Adipocyte (in vitro differentiated cells): ENCODE data around the gene KLHL35.
"Not testable (repeated sequence)": the region's sequence is repeated elsewhere in the genome, so short reads cannot be mapped to it uniquely, and the experiment has no call there.

Experiments used
- DNase-seq: peaks from one replicate; pipeline ENCODE4 v3.0.0-alpha.2; 2015; ENCODE audit warnings: low read depth
- H3K27me3 ChIP-seq: replicated peaks from 2 replicates; pipeline ENCODE4 v1.7.0; 2013; ENCODE audit warnings: mild to moderate bottlenecking, low read length, moderate library complexity; ENCODE audit not compliant: control insufficient read depth, insufficient read depth
- H3K36me3 ChIP-seq: 2 replicates; pipeline ENCODE4 v1.7.0; 2013; ENCODE audit warnings: low read length, mild to moderate bottlenecking, moderate library complexity; ENCODE audit not compliant: control insufficient read depth, insufficient read depth, severe bottlenecking
- H3K4me1 ChIP-seq: 2 replicates; pipeline ENCODE4 v1.7.0; 2013; ENCODE audit warnings: mild to moderate bottlenecking, low read length, moderate library complexity; ENCODE audit not compliant: control insufficient read depth, insufficient read depth
- H3K4me3 ChIP-seq: 2 replicates; pipeline ENCODE4 v1.7.0; 2013; ENCODE audit warnings: mild to moderate bottlenecking, low read length, moderate library complexity
- H3K9ac ChIP-seq: 2 replicates; pipeline ENCODE4 v1.7.0; 2013; ENCODE audit warnings: mild to moderate bottlenecking, low read length, moderate library complexity
- H3K9me3 ChIP-seq: 2 replicates; pipeline ENCODE4 v1.7.0; 2013; ENCODE audit warnings: mild to moderate bottlenecking, low read length, moderate library complexity; ENCODE audit not compliant: control insufficient read depth

KLHL35 gene

DNA sequence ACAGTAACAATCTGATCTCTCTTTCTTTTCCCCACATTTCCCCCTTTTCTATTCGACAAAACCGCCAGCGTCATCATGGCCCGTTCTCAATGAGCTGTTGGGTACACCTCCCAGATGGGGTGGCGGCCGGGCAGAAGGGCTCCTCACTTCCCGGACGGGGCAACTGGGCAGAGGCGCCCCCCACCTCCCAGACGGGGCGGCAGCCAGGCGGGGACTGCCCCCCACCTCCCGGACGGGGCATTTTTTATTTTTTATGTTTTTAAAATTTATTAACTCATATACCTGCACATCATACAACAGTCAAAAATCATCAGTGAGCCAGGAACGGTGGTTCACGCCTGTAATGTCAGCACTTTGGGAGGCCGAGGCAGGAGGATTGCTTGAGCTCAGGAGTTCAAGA, 54.2 kb downstream of the KLHL35 start:
- not testable (repeated sequence) for H3K4me1 ChIP-seq, H3K9me3 ChIP-seq, H3K36me3 ChIP-seq, H3K4me3 ChIP-seq, H3K9ac ChIP-seq, H3K27me3 ChIP-seq, DNase-seq

DNA sequence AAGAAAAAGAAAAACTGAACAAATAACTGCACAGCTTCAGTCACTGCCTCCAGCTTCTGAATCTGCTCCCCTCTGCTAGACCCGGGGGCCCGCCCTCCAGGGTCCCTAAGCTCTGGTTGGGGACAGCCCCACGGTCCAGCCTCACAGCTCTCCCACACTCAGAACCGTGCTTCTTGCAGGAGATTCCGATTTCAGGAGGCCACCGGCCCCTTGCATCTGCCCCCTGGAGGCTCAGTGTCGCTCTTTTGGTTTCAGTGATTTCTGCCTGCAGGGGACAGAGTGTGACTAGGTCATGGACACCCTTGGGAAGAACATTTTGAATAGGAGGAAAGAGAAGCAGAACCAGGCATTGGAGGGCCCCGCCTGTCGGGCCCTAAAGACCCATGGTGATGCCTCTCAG, 56.8 kb downstream of the KLHL35 start:
- Histone ChIP-seq H3K9me3 (no peaks in the 10 kb centered on the region), H3K4me1 (peaks cover 7% of the 10 kb centered on the region), H3K36me3 (no peaks in the 10 kb centered on the region), H3K4me3 (no peak overlapping the region), H3K27me3 (no peaks in the 10 kb centered on the region), H3K9ac (no peak overlapping the region)
- DNase-seq: no peak

DNA sequence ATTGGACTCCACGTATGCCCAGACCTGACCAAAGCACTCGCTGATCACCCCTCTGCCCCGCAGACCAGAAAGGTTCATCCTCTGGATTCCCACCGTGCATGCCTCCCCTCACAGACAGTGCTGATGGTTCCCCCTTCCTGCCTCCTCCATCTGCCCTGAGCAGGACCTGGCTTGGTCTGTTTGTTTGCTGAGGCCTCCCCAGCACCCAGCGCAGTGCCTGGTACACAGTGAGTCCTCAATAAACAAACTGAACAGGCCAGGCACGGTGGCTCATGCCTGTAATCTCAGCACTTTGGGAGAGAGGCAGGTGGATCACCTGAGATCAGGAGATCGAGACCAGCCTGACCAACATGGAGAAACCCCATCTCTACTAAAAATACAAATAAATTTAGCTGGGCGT, 57.4 kb downstream of the KLHL35 start:
- Histone ChIP-seq H3K4me3 (no peak overlapping the region), H3K36me3 (no peaks in the 10 kb centered on the region), H3K27me3 (no peaks in the 10 kb centered on the region), H3K4me1 (peaks cover 7% of the 10 kb centered on the region), H3K9ac (no peak overlapping the region), H3K9me3 (no peaks in the 10 kb centered on the region)
- DNase-seq: no peak

GRCh38 chr11:75374646-75375045, 58.4 kb downstream of the KLHL35 start:
- Histone ChIP-seq H3K27me3 (no peaks in the 10 kb centered on the region), H3K9me3 (peaks cover 2% of the 10 kb centered on the region), H3K36me3 (no peaks in the 10 kb centered on the region), H3K4me1 (peaks cover 7% of the 10 kb centered on the region), H3K9ac (no peak overlapping the region), H3K4me3 (no peak overlapping the region)
- DNase-seq: no peak

- Histone ChIP-seq H3K4me3 (no peak overlapping the region), H3K9ac (no peak overlapping the region), H3K4me1 (peaks cover 7% of the 10 kb centered on the region), H3K9me3 (peaks cover 10% of the 10 kb centered on the region), H3K27me3 (no peaks in the 10 kb centered on the region), H3K36me3 (no peaks in the 10 kb centered on the region)
- DNase-seq: no peak
Measured at GRCh38 chr11:75373201-75373600, 59.8 kb downstream of the KLHL35 start.
